Brain microvascular endothelial cell (primary cell): Measurements from ENCODE around the gene PUS7L.
"Not testable (repeated sequence)": the region's sequence is repeated elsewhere in the genome, so short reads cannot be mapped to it uniquely, and the experiment has no call there.

Source experiments
- DNase-seq: peaks from one replicate; pipeline ENCODE4 v3.0.0-alpha.2; 2020
- H3K27ac ChIP-seq: fragments of 250-450 bp; sonication (Bioruptor Pico); 2 replicates; pipeline ENCODE4 v1.5.1; 2020; ENCODE audit warnings: mild to moderate bottlenecking, moderate library complexity
- H3K27me3 ChIP-seq: fragments of 250-450 bp; sonication (Bioruptor Pico); replicated peaks from 2 replicates; pipeline ENCODE4 v1.5.1; 2020; ENCODE audit warnings: mild to moderate bottlenecking
- H3K36me3 ChIP-seq: fragments of 250-450 bp; sonication (Bioruptor Pico); replicated peaks from 2 replicates; pipeline ENCODE4 v1.5.1; 2020; ENCODE audit warnings: mild to moderate bottlenecking
- H3K4me3 ChIP-seq: 2 replicates; pipeline ENCODE4 v1.5.1; 2011; ENCODE audit warnings: low read depth, mild to moderate bottlenecking, control low read depth, low read length, moderate library complexity
- in situ Hi-C: cut with HindIII; loops from 2 replicates; pipeline ENCODE4 v1.10.0; 2017; ENCODE audit warnings: low sequenced_read_pairs, low pct_ligation_motif_present
- TF ChIP-seq, protein P1 (sequence below): IDR thresholded peaks from 2 replicates; pipeline ENCODE4 v1.5.1; 2011; ENCODE audit warnings: low read depth, mild to moderate bottlenecking, moderate library complexity, low read length, control low read depth, inconsistent platforms; ENCODE audit errors: missing control alignments

PUS7L gene

DNA sequence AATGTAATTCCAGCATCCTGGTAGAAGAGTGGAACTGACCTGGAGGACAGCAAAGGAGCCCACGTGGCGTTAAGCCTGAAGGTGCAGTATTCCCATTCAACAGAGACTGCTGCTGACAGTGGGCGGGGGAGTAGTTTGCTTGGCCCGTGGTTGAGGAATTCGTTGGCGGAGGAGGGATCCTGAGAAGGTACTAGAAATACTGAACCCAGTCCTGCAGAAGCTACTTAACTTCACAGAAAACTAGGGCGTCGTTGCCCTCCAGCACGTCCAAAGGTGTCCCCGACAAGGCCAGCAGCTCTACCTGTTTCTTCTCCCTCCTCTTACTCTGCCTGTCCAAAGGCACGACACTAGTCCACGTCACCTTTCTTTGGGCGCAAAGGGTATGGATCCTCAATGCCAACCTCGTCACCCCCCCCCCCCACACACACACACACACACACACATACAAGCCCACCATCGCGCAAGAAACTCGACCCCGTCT lies 303 bp downstream of the PUS7L start:
- H3K27ac ChIP-seq = peak overlapping the region; percentile 19

DNA sequence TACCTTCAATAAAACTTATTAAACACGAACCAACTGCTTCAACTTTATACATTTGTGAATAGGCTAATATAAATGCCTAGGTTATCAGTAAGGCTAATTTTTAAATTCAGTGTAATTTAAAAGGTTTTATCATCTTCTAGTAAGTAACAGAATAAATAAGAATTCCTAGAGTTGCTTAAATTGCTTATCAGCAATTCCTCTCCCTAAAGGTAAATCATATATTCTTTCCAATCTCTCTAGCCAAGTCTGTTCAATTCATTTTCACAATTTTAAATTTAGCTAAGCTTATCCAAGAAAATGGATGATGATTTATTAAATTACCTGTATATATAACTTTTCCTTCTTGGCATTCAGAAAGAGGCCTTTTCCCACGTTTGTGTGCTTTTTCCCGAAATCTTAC lies 4.6 kb downstream of the PUS7L start:
- no peak overlapping the region for H3K27ac ChIP-seq
- no peak for DNase-seq
- no peaks in the 10 kb centered on the region for H3K27me3 ChIP-seq
- peaks cover 10% of the 10 kb centered on the region for H3K36me3 ChIP-seq
- in situ Hi-C loops = no loop called here
- no peak overlapping the region for H3K4me3 ChIP-seq
- TF ChIP-seq, protein P1, sequence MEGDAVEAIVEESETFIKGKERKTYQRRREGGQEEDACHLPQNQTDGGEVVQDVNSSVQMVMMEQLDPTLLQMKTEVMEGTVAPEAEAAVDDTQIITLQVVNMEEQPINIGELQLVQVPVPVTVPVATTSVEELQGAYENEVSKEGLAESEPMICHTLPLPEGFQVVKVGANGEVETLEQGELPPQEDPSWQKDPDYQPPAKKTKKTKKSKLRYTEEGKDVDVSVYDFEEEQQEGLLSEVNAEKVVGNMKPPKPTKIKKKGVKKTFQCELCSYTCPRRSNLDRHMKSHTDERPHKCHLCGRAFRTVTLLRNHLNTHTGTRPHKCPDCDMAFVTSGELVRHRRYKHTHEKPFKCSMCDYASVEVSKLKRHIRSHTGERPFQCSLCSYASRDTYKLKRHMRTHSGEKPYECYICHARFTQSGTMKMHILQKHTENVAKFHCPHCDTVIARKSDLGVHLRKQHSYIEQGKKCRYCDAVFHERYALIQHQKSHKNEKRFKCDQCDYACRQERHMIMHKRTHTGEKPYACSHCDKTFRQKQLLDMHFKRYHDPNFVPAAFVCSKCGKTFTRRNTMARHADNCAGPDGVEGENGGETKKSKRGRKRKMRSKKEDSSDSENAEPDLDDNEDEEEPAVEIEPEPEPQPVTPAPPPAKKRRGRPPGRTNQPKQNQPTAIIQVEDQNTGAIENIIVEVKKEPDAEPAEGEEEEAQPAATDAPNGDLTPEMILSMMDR = no peak

More for the DNA sequence above, 303 bp downstream of the PUS7L start:
- Histone ChIP-seq H3K36me3 (no peaks in the 10 kb centered on the region), H3K4me3 (peak overlapping the region; percentile 68), H3K27me3 (no peaks in the 10 kb centered on the region)
- in situ Hi-C loops = no loop called here
- TF ChIP-seq, protein P1 = no peak
- peak; percentile 21 for DNase-seq

DNA sequence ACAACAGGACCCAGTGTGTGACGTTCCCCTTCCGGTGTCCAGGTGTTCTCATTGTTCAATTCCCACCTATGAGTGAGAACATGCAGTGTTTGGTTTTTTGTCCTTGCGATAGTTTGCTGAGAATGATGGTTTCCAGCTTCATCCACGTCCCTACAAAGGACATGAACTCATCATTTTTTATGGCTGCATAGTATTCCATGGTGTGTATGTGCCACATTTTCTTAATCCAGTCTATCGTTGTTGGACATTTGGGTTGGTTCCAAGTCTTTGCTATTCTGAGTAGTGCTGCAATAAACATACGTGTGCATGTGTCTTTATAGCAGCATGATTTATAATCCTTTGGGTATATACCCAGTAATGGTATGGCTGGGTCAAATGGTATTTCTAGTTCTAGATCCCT lies 7.2 kb downstream of the PUS7L start:
- H3K27me3 ChIP-seq, in situ Hi-C loops, H3K27ac ChIP-seq, H3K36me3 ChIP-seq, DNase-seq, H3K4me3 ChIP-seq: not testable (repeated sequence)

DNA sequence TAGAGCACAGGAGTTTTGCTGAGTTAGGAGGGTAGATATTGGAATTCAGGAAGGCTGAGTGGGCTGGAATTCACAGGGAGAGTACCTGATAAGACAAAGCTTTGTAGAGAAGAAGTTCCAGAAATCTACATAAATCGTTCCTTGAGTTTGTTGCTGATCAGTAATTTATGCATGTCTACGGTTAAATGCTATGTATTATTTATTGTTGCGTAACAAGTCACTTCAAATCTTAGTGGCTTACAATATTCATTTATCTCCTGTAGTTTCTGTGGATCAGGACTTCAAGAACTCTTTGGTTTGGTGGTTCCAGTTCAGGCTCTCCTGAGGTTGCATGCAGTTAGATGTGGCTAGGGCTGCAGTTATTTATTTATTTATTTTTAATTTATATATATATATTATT lies 7.8 kb downstream of the PUS7L start:
- DNase-seq = no peak
- Histone ChIP-seq H3K27ac (no peak overlapping the region), H3K4me3 (no peak overlapping the region), H3K27me3 (no peaks in the 10 kb centered on the region), H3K36me3 (peaks cover 10% of the 10 kb centered on the region)
- in situ Hi-C loops = no loop called here
- TF ChIP-seq, protein P1 = no peak

DNA sequence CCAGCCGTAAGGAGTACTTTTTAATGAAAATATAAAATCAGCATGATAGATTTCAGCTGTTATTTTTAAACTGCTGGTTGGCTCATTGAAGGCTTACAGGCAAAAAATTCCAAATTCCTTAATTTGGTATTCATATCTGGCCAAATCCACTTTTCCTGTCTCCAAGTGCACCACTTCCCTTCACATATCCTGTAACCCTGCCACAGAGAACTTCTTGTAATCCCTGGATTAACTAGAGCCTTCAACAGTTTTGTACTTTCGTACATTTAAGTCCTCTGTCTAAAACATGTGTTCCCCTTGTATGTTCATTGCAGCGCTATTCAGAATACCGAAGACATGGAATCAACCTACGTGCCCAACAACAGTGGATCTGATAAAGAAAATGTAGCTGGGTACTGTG lies 9.6 kb downstream of the PUS7L start:
- in situ Hi-C loops = no loop called here
- H3K36me3 ChIP-seq = peaks cover 22% of the 10 kb centered on the region
- no peak overlapping the region for H3K4me3 ChIP-seq
- H3K27ac ChIP-seq = no peak overlapping the region
- no peaks in the 10 kb centered on the region for H3K27me3 ChIP-seq
- DNase-seq = no peak
- TF ChIP-seq, protein P1 = no peak

DNA sequence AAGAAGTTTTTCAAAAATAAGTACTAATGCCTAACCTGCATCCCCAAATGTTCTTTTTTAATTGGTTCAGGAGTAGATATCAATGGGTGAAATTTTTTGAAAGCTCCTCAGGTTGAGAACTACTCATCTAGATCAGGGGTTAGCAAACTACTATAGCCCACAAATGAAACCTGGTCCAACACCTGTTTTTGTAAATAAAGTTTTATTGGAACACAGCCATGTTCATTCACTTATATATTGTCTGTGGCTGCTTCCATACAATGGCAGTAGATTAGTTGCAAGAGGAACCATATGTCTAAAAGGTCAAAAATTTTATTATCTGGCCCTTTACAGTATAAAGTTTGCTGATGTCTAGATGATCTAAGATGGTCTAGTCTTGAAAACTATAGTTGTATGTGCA lies 13.8 kb downstream of the PUS7L start:
- H3K4me3 ChIP-seq = no peak overlapping the region
- TF ChIP-seq, protein P1 = no peak
- peaks cover 12% of the 10 kb centered on the region for H3K36me3 ChIP-seq
- in situ Hi-C loops = no loop called here
- DNase-seq = no peak
- no peaks in the 10 kb centered on the region for H3K27me3 ChIP-seq
- no peak overlapping the region for H3K27ac ChIP-seq
